ENCODE results near the gene ENTPD2.

ENTPD2 gene

DNA sequence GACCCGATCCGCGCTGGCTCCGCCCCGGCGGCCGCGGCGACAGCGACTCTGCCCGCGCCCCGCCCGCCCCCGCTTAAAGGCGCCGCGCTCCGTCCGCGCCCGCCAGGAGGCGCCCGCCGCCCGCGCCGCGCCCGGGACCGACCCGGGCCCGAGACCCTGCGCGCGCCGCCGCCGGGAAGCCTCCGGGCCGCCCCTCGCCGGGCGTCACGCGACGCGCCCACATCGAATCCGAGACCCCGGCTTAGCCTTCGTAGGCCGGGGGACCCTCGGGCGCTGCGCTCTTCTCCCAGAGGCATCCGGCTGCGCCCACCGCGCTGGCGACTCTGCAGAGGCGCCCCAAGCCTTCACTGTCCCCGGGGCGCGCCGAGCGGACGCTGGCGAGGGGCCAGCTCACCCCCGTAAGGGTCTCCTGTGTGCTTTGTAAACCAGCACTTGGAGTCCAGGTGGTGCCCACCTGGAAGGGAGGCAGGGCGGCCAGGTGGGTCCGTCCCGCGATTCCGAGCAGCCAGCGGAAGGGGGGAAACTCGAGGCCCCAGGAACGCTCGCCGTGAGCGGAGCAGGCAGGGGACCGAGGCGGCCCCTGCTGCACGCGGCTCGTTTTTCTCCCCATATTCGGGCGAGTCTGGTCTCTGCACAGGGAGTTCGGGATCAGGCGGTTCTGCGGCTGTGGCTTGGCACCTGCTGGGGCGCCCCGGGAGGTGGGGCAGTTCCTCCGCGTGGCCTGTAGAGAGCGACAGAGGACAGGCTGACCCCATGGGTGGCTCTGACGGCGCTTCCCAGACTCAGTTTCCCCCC lies 25.4 kb downstream of the ENTPD2 start:
- DNase-seq (ENCODE audit: low read depth), result peak; percentile 67
- peak overlapping the region; percentile 56 for H3K4me3 ChIP-seq (ENCODE audit: low read length)
- TF ChIP-seq, protein P1, sequence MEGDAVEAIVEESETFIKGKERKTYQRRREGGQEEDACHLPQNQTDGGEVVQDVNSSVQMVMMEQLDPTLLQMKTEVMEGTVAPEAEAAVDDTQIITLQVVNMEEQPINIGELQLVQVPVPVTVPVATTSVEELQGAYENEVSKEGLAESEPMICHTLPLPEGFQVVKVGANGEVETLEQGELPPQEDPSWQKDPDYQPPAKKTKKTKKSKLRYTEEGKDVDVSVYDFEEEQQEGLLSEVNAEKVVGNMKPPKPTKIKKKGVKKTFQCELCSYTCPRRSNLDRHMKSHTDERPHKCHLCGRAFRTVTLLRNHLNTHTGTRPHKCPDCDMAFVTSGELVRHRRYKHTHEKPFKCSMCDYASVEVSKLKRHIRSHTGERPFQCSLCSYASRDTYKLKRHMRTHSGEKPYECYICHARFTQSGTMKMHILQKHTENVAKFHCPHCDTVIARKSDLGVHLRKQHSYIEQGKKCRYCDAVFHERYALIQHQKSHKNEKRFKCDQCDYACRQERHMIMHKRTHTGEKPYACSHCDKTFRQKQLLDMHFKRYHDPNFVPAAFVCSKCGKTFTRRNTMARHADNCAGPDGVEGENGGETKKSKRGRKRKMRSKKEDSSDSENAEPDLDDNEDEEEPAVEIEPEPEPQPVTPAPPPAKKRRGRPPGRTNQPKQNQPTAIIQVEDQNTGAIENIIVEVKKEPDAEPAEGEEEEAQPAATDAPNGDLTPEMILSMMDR (IDR thresholded peaks at IDR 0.05; ENCODE audit: insufficient read depth, low read depth, low read length, missing control alignments), result peak; percentile 63

- no peak for DNase-seq (ENCODE audit: low read depth)
- H3K4me3 ChIP-seq (ENCODE audit: low read length), result peak within 1 kb of the TSS; percentile 56
- TF ChIP-seq, protein P1 (IDR thresholded peaks at IDR 0.05; ENCODE audit: insufficient read depth, low read depth, low read length, missing control alignments), result no peak
These were observed 26.2 kb downstream of the ENTPD2 start, which contains the start of gene ABCA2 for GRCh38 chr9:137027369-137028262. TSS of gene ABCA2 (minus strand) at chr9:137028237. CDS start at chr9:137028140, 97 bp downstream.

DNA sequence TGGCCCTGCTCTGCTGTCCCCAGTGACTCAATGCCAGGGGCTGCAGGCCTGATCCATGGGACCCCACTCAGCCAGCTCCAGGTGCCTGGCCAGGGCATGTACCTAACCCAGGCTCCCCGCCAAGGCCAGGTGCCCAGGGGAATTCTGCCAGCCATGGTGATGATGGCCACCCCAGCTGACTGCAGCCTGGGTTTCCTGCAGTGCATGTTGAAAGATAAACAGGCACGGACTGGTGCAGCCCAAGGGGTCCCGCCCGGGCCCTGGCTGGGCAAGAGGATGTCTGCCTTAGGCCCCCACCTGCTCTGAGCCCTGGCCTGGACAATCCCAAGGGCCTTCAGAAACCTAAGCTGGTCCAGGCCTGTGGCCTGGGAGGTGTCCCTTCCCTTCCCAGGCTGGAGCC lies 27.0 kb downstream of the ENTPD2 start:
- no peak overlapping the region for H3K4me3 ChIP-seq (ENCODE audit: low read length)

DNA sequence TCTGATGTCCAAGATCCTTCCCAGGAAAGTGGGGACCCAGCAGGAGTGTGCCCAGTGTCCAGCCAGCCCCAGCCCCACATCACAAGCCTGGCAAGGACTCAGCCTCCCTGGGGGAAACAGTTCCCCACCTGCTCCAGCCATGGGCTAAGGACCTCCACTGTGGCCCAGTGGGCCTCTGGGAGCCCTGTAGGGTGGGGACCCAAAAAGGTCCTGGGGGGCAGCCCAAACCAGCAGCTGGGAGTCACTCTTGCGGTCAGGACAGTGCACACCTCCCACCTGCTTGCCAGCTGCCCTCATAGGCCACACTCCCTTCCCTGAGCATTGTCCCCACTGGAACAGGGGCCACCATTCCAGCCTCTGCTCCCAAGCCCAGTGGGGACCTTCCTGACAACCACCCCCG lies 27.5 kb downstream of the ENTPD2 start:
- TF ChIP-seq, protein P1 (IDR thresholded peaks at IDR 0.05; ENCODE audit: insufficient read depth, low read depth, low read length, missing control alignments), result no peak
- no peak overlapping the region for H3K4me3 ChIP-seq (ENCODE audit: low read length)
- DNase-seq (ENCODE audit: low read depth), result no peak

More for the DNA sequence above, 27.0 kb downstream of the ENTPD2 start:
- no peak for DNase-seq (ENCODE audit: low read depth)
- TF ChIP-seq, protein P1 (IDR thresholded peaks at IDR 0.05; ENCODE audit: insufficient read depth, low read depth, low read length, missing control alignments), result no peak

DNA sequence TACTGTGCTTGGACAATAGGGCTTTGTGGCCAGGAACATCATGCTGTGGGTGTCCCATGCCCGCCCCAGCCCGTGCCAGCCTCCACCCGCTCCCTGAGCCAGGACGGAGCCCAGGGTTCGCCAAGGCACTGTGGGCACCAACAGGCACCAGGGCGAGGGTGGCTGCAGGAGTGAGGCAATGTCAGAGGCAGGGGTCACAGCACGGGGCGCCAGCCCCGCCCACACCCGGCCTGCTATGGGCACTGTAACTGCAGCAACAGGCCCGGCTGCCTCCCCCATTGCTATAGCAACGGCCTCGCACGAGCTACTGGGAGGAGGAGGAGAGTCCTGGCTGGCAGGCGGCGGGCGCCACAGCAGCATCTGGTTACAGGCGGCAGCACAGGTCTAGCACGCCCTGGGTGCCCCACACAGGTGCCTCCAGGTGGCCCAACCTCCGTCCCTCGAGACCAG lies 28.3 kb downstream of the ENTPD2 start:
- TF ChIP-seq, protein P1 (IDR thresholded peaks at IDR 0.05; ENCODE audit: insufficient read depth, low read depth, low read length, missing control alignments), result no peak
- peak; percentile 68 for DNase-seq (ENCODE audit: low read depth)
- H3K4me3 ChIP-seq (ENCODE audit: low read length), result no peak overlapping the region

DNA sequence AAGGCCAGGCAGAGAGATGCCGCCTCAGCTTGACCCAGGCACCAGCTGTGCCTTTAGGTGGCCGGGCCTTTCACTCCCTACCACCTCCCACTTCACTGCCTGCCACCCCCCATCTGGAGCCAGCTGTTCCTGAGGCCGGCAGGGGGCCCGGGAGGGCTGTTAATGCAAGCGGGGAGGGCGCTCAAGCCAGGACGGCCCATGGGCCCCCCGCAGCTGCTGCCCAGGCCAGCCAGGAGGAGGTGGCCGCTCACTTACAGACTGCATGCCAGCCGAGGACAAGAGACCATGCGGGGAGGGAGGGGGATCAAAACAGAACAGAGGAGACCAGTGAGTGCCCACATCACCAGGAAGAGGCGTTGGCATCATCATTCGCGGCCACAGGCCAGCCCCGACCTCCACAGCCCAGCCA lies 30.3 kb downstream of the ENTPD2 start:
- TF ChIP-seq, protein P1 (IDR thresholded peaks at IDR 0.05; ENCODE audit: insufficient read depth, low read depth, low read length, missing control alignments), result no peak
- DNase-seq (ENCODE audit: low read depth), result no peak
- H3K4me3 ChIP-seq (ENCODE audit: low read length), result no peak overlapping the region
